Activated naive CD4-positive, alpha-beta T cell treated with anti-CD3 and anti-CD28 coated beads, Interleukin-2, amount 50 U/mL, for 72 hours (primary cell): ENCODE measurements around the gene NPSR1. TPM values are rescaled to one million over a fixed set of nuclear protein-coding genes. Genes with fewer than 3 reads are reported as not detected.
"Not testable (repeated sequence)": the region's sequence is repeated elsewhere in the genome, so short reads cannot be mapped to it uniquely, and the experiment has no call there.

Source experiments
- ATAC-seq, 2 donors: fragments of 150-1000 bp; cut with Tn5 transposase; 2 replicates each; pipeline ENCODE4 v1.10.0; 2021; ENCODE audit warnings: mild to moderate bottlenecking in 2 of 2, moderate library complexity in 2 of 2
- DNase-seq, 2 donors: peaks; one replicate each; pipeline ENCODE4 v3.0.0; 2021 to 2022; ENCODE audit warnings: low spot score in 2 of 2
- H3K27ac Mint-ChIP-seq, 2 donors: one replicate each; pipeline ENCODE4 v1.8.0; 2022; ENCODE audit warnings: mild to moderate bottlenecking in 2 of 2, mixed read lengths in 2 of 2
- H3K36me3 Mint-ChIP-seq, 2 donors: one replicate each; pipeline ENCODE4 v1.8.0; 2022; ENCODE audit warnings: mixed read lengths in 2 of 2
- H3K9me3 Mint-ChIP-seq, 2 donors: one replicate each; pipeline ENCODE4 v1.8.0; 2022; ENCODE audit warnings: mixed read lengths in 2 of 2
- total RNA-seq, 2 donors: library from RNA; stranded (reverse); gene quantifications; one replicate each; pipeline ENCODE4 v1.2.3, GENCODE V29; 2022

Gene NPSR1
- not detected for total RNA-seq

- Mint-ChIP-seq H3K36me3 (no peaks in the 10 kb centered on the region), H3K9me3 (peaks cover 0 to 8% of the 10 kb centered on the region in 2 donors), H3K27ac (no peak within 1 kb of the TSS)
- no peak for ATAC-seq
- DNase-seq: no peak
Observed at GRCh38 chr7:34657632-34658268, at the start of gene NPSR1. TSS of gene NPSR1 (plus strand) at chr7:34658218. CDS start at chr7:34658413, 195 bp downstream.

GRCh38 chr7:34612661-34613060 lies 45.4 kb upstream of the NPSR1 start:
- Mint-ChIP-seq H3K36me3 (no peaks in the 10 kb centered on the region), H3K9me3 (peaks cover 4 to 11% of the 10 kb centered on the region in 2 donors), H3K27ac (no peak overlapping the region)
- no peak for DNase-seq
- no peak for ATAC-seq

- ATAC-seq: no peak
- H3K27ac Mint-ChIP-seq: no peak overlapping the region
- H3K9me3 Mint-ChIP-seq: peaks cover 6 to 8% of the 10 kb centered on the region in 2 donors
- DNase-seq: no peak
- no peaks in the 10 kb centered on the region for H3K36me3 Mint-ChIP-seq
Observed at GRCh38 chr7:34620425-34620824, 37.6 kb upstream of the NPSR1 start.

GRCh38 chr7:34622182-34622581 lies 35.8 kb upstream of the NPSR1 start:
- DNase-seq: no peak
- no peak for ATAC-seq
- Mint-ChIP-seq H3K9me3 (peaks cover 4 to 6% of the 10 kb centered on the region in 2 donors), H3K27ac (no peak overlapping the region), H3K36me3 (no peaks in the 10 kb centered on the region)

GRCh38 chr7:34622771-34623250 lies 35.2 kb upstream of the NPSR1 start:
- Mint-ChIP-seq H3K27ac (no peak overlapping the region), H3K9me3 (peaks cover 4 to 6% of the 10 kb centered on the region in 2 donors), H3K36me3 (no peaks in the 10 kb centered on the region)
- ATAC-seq: no peak
- no peak for DNase-seq

GRCh38 chr7:34628618-34629017 lies 29.4 kb upstream of the NPSR1 start:
- DNase-seq, H3K36me3 Mint-ChIP-seq, ATAC-seq, H3K27ac Mint-ChIP-seq, H3K9me3 Mint-ChIP-seq: not testable (repeated sequence)

- peaks cover 0 to 2% of the 10 kb centered on the region in 2 donors for H3K9me3 Mint-ChIP-seq
- DNase-seq: no peak
- ATAC-seq: no peak
- H3K27ac Mint-ChIP-seq: no peak overlapping the region
- no peaks in the 10 kb centered on the region for H3K36me3 Mint-ChIP-seq
Observed at GRCh38 chr7:34652809-34653208, 5.2 kb upstream of the NPSR1 start.

GRCh38 chr7:34653787-34654186 lies 4.2 kb upstream of the NPSR1 start:
- H3K27ac Mint-ChIP-seq: no peak overlapping the region
- no peaks in the 10 kb centered on the region for H3K36me3 Mint-ChIP-seq
- DNase-seq (no peak), ATAC-seq (no peak)
- peaks cover 0 to 2% of the 10 kb centered on the region in 2 donors for H3K9me3 Mint-ChIP-seq

- Mint-ChIP-seq H3K9me3 (peaks cover 0 to 2% of the 10 kb centered on the region in 2 donors), H3K36me3 (no peaks in the 10 kb centered on the region), H3K27ac (no peak overlapping the region)
- no peak for ATAC-seq
- no peak for DNase-seq
Observed at GRCh38 chr7:34655384-34655783, 2.6 kb upstream of the NPSR1 start.

GRCh38 chr7:34656041-34656440 lies 2.0 kb upstream of the NPSR1 start:
- ATAC-seq (no peak), DNase-seq (no peak)
- Mint-ChIP-seq H3K9me3 (peaks cover 0 to 7% of the 10 kb centered on the region in 2 donors), H3K36me3 (no peaks in the 10 kb centered on the region), H3K27ac (no peak overlapping the region)

GRCh38 chr7:34659472-34660075 lies 1.6 kb downstream of the NPSR1 start:
- ATAC-seq: no peak
- Mint-ChIP-seq H3K27ac (no peak overlapping the region), H3K9me3 (peaks cover 0 to 8% of the 10 kb centered on the region in 2 donors), H3K36me3 (no peaks in the 10 kb centered on the region)
- DNase-seq: no peak

GRCh38 chr7:34662058-34662708 lies 4.2 kb downstream of the NPSR1 start:
- Mint-ChIP-seq H3K9me3 (peaks cover 0 to 9% of the 10 kb centered on the region in 2 donors), H3K27ac (no peak overlapping the region), H3K36me3 (no peaks in the 10 kb centered on the region)
- ATAC-seq (no peak), DNase-seq (no peak)

GRCh38 chr7:34664755-34665154 lies 6.7 kb downstream of the NPSR1 start:
- Mint-ChIP-seq H3K27ac (no peak overlapping the region), H3K36me3 (no peaks in the 10 kb centered on the region), H3K9me3 (peaks cover 0 to 9% of the 10 kb centered on the region in 2 donors)
- ATAC-seq (no peak), DNase-seq (no peak)

- no peak overlapping the region for H3K27ac Mint-ChIP-seq
- no peaks in the 10 kb centered on the region for H3K9me3 Mint-ChIP-seq
- ATAC-seq: no peak
Observed at GRCh38 chr7:34672430-34672829, 14.4 kb downstream of the NPSR1 start.

GRCh38 chr7:34673066-34673465 lies 15.0 kb downstream of the NPSR1 start:
- DNase-seq (no peak), ATAC-seq (no peak)
- Mint-ChIP-seq H3K27ac (no peak overlapping the region), H3K36me3 (no peaks in the 10 kb centered on the region), H3K9me3 (no peaks in the 10 kb centered on the region)

More at GRCh38 chr7:34672430-34672829, 14.4 kb downstream of the NPSR1 start:
- H3K36me3 Mint-ChIP-seq: no peaks in the 10 kb centered on the region
- no peak for DNase-seq

GRCh38 chr7:34675749-34676374 lies 17.8 kb downstream of the NPSR1 start:
- ATAC-seq: peak in 1 of 2 donors; percentile 50
- peak in 1 of 2 donors; percentile 16 for DNase-seq
- Mint-ChIP-seq H3K9me3 (no peaks in the 10 kb centered on the region), H3K27ac (no peak overlapping the region), H3K36me3 (no peaks in the 10 kb centered on the region)

- H3K9me3 Mint-ChIP-seq: no peaks in the 10 kb centered on the region
Observed at GRCh38 chr7:34677491-34677890, 19.5 kb downstream of the NPSR1 start.

More at GRCh38 chr7:34677491-34677890, 19.5 kb downstream of the NPSR1 start:
- Mint-ChIP-seq H3K27ac (no peak overlapping the region), H3K36me3 (no peaks in the 10 kb centered on the region)
- ATAC-seq (no peak), DNase-seq (no peak)
